GM19193 (cell line): Measurements from ENCODE around the gene CDC25B.

Source experiments
- POLR2A ChIP-seq: IDR thresholded peaks from 4 replicates; pipeline ENCODE4 v1.6.1; 2011; ENCODE audit not compliant: insufficient read depth, insufficient read length; ENCODE audit errors: extremely low read depth

CDC25B gene

DNA sequence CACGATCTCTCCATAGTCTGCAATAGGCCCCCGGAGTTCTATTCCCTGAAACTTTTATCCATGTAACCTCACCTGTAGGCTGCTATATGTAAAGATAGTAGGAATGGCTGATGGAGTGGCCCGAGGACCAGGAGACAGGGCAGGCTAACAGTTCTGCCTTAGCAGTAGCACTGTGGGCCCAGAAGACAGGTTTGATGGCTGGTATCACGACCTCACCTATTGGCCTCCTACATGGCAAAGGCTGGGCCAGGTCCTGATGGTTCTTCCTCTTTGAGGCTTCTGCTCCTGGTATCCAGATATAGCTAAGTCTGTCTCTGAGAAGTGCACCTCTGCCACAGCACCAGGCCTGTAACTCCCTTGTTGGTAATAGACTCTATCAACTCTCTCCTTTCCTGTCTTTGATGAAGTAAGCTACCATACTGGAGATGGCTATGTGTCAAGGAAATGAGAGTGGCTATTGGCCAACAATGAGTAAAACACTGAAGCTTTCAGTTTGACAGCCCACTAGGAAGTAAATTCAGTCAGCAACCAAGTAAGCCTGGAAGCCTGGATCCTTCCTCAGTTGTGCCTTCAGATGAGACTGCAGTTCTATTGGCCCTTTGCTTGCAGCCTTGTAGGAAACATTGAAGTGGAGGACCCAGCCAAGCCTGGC, 20.5 kb upstream of the CDC25B start:
- TF ChIP-seq POLR2A: no peak

DNA sequence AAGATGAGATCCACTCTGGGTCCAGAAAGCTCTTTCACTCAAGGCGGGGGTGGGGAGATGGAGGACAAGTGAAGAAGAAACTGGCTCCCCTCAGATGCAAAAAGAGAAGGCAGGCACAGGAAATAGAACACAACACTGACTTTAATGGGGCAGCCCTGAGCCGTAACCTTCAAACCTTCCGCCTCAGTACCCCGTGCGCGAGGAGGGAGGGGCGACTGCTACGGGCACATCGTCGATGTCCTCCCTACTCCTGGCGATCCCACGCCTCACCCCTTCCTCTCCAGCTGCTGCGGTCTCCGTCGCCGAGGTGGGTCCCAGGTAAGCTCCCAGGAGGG, 18.8 kb upstream of the CDC25B start:
- no peak for TF ChIP-seq POLR2A

DNA sequence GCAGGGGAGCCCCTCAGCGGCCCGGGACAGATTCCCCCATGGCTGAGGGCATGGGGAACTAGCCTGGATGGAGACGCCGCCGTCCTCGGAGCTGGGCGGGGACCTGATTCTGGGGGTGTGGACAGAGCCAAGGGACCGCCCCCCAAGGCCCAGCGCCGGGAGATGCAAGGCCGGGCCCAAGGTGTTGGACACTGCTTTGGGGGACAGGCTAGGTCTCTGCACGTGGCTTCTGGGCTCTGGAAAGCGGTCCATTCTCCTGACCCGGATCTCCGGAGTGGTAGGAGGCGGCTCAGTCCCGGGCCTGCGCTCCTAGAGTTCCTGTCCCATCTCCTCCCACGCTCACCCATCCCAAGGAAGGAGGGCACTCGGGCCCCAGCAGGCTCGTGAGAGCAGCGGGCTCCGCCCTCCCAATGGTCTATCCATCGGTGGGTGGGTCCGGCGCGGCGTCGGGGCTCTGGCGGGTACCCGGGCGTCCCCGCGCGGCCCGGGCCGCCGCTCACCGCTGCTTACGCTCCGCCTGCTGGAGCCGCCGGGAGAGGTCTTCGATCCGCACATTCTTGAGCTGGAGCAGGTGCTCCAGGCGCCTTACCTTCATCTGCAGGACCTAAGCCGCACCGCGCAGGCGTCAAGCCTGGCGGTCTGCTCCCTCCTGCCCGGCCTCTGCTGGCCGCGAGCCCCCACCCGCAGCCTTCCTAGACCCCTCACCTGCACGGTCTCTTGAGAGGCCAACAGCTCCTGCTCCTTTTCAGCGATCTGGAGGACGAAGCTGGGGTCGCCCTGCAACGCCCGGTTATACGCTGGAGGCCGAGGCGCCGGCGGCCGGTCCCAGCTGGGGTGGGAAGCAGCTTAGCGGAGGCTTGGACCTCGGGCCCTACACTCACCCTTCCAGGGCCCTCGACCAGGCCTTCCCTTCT, 18.1 kb upstream of the CDC25B start:
- TF ChIP-seq POLR2A: no peak

DNA sequence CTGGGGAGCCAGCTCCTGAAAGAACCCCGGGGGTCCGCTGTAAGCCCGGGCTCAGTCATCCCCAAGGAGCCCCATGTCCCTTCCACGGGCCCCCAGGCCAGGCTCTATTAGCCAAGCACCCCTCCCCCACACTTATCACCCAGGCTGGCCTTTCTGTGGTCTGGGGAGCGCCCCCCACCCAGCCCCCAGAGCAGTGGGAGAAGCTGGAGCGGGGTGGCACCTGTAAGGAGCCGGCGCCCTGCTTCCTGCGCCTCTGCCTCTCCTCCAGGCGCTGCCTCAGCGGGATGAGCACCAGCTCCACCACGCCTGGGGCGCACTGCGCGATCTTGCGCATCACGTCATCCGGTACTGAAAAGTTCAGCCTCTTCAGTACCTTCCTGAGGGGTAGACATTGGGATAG, 17.1 kb upstream of the CDC25B start:
- TF ChIP-seq POLR2A: no peak

DNA sequence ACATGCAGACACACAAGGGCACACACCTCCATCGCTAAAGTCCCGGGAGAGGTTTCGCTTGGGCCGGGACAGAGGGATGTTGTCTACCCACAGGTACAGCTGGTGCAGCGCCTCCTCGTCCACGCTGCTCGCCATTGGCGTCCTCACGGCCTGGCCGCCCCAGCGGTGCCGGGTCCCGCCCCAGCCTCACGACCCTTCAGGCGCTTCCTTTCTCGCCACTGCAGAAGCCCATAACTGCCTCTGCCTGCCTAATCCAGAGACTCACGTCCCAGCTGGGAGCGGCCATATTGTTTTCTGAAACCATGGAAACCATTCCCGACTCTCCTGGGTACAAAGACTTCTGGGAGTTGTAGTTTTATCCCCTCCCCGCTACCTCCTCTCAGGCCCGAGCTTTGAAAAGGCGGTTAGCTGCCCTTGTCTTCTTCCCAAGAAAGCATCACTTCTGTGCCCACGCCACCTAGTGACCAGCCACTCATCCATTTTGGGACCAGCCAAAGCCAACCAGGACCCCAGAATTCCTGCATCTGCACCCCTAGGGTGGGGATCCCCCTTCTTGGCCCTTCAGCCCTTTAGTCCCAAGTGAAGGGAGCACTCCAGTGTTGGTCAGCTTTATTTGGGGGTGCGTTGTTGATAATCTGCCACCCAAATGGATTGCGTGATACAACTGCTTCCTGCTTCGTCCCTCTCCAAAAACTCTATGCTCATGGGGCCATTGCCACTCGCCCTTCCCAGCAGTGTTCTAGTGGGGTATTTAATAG, 14.8 kb upstream of the CDC25B start, which contains the start of gene SPEF1:
TSS of gene SPEF1 (minus strand) at position 296 of the 758 bp plus-strand sequence. CDS start at position 135, 161 bp downstream.
- peak; percentile 13 for TF ChIP-seq POLR2A

DNA sequence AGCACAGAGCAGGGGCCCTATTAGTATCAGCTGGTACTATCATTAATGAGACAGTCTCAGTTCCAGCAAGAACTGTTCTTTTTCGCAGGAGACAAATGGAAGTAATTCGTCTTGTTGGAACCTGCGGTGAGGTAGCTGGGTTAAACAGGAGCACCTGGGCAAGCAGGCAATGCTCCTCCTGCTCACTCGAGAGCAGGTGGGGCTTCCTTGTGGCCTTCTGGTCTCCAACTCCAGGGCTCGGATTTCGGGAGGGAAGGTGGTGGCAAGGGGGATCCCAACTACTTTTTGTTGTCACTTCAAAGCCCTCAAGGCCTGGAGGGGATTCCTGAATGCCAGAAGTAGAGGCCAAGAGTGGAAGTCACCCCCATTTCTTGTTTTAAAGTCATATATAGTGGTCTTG, 13.5 kb upstream of the CDC25B start:
- no peak for TF ChIP-seq POLR2A

DNA sequence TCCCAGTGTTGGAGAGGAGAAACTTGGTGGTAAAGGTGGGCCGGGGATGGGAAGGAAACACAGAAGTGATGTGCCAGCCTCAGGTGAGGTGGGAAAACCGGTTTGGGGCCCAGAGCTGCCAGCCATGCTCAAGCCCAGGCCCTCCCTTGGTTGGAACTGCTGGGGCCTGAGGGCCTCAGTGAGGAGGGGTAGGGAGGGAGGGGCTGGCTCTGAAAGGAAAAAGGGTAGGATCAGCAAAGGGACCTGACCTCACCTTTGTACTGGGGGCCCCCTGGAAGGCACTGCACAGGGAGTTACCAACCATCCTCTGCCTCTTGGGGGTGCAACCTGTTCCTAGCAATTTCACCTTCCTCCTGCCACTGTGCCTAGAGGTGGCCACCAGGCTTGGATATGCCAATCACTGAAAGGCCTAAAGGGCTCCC, 13.0 kb upstream of the CDC25B start:
- TF ChIP-seq POLR2A: no peak

DNA sequence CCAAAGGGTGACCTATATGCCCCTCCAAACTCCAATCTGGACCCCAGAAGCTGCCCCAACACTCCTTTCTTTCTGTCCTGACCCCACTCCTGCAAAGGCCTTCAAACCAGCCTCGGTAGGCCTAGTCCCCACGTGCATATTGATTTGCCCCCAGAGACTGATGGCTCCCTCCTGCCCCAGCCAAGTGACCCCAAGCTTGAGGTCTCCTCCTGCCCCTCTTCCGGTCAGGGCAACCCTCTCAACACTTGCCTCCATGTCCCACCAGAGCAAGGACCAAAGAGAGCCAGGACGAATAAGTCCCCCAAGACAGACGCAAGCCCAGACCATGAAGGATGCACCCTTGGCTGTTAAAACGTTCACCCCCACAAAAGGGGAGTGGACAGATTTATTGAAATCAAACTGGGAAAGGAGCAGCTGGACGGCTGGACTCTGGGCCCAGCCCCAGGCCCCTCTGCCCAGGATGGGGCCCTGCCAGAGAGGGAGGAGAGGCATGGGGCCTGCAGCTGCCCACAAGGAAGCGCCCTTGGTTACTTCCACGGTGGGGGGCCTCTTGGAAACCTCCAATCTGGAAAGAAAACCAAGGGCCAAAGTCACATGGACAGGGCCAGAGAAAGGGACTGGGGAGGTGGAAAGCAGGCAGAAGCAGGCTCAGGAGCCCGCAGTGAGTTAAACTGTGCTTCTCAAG, 12.5 kb upstream of the CDC25B start:
- TF ChIP-seq POLR2A: no peak

DNA sequence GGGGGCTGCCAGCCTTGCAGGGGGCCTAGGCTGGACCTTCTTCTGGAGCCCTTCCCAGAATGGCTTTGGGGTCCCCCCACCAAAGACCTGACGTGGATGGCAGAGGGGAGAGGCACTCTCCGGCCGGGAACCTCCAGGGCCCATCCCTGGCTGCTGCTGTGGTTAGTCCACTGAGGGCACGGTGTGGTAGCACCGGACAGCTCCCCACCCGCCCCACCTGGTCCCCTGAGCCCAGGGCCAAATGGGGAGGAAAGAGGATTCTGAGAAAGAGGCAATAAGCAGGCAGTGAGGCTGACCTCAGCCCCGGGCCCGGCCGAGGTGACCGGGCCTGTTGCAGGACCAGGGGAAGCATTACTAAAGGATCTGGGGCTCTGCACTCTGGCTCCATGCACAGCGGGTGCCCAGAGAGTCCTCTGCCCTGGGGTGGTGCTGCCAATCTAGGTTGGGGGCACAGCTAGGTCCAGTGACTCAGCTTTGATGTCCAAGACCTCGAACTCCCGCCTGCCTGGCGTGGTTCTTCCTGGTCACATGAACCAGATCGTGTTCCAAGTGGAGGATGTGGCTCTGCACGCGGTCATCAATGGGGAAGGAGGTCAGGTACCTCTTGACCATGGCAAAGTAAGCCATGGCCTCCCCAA, 11.8 kb upstream of the CDC25B start:
- TF ChIP-seq POLR2A: no peak

DNA sequence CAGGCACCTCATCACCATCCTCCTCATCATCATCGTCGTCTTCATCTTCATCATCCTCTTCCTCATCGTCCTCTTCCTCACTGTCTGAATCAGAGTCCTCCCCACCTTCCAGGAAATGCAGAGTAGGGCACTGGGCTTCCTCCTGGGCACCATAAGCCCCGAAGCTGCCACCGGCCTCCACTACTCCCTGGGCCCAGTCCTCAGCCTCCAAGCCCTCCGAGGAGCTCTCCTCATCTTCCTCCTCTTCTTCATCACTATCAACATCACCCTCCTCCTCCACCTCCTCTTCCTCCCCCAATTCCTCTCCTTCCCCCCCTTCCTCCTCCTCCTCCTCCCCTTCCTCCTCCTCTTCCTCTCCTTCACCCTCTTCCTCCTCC, 11.3 kb upstream of the CDC25B start:
- TF ChIP-seq POLR2A: no peak

DNA sequence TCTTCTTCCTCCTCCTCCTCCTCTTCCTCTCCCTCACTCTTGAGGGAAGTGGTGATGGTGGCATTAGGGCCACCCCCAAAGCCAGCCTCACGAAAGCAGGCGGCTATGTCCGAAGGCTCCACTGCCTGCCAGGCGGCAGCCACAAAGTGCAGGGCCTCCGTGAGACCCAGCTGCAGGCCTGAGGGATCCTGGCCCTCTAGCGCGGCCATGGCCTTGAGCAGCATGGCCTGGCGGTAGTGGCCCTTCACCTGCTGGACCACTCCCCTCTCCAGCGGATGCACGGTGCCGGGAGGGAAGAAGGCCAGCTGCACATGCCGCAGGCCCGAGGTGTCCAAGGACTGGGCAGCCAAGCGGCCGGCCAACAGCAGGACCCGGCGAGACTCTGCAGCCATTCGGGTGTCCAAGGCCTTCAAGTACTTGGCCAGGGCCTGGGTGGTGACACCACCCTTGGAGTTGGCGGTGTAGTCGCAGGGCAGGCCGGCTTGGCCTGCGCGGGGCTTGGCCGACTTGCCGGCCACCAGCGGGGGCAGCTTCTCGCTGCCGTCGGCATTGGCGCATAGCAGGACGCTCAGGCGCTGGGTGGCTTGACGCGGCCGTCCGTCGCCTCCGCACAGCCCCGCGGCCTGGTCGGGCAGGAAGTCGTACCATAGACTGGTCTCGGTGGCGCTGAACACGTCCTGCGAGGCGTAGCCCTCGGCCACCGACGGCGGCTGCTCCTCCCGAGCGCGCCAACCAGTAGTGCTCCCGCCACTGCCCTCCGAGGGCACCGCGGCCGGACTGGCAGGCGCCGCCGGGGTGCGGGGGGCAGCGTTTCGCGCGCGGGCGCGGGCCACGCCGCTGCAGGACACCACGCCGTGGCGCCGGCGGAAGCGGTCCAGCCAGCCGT, 10.6 kb upstream of the CDC25B start:
- TF ChIP-seq POLR2A: no peak

DNA sequence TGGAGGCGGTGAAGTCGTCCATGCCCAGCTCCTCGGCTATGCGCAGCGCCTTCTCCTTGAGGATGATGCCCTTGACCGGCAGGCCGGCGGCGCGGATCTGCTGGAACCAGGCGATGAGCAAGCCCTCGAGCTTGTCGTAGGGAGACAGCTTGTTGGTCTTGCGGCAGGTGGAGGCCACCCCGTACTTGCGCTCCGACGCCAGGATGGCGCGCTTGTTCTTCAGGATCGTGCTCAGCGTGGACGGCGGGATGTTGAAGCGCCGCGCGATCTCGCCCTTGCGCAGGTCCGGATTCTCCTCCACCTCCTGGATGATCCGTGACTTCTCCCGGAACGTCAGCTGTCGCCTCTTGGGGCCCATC, 10.0 kb upstream of the CDC25B start:
- peak; percentile 8 for TF ChIP-seq POLR2A

DNA sequence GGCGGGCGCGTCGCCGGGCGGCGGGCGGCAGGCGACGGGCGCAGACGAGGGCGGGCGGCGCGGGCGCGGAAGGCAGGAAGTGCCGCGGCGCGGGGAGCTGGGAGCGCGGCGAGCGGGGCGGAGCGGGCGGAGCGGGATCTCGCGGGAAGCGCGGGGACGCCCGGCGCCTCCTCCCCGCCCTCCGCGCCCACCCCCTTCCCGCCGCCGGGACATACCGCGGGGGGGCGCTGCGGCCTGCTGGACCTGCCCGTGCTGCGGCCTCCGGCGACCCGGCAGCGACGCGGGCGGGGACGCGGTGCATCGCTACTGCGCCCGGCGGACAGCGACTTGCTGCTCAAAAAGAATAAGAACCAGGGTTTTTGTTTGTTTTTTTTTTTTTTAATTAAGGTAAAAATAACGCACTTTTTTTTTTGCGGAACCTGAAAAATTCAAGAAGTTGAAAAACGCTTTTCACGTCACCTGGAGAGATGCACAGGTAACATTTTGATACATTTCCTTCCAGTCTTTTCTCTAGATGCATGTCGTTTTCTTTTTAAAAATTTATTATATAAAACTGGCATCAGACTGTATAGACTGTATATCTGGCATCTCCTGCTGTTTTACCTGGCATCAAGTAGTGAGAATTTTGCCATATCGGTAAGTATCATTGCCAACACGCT, 9.3 kb upstream of the CDC25B start, which contains the start of gene CENPB:
TSS of gene CENPB (minus strand) at position 76 of the 659 bp plus-strand sequence. CDS start 257 bp downstream, outside the sequence.
- TF ChIP-seq POLR2A: peak; percentile 28
